HepG2 (cell line): ENCODE results near the gene HAPLN3. TPM values are rescaled to one million over a fixed set of nuclear protein-coding genes. Genes with fewer than 3 reads are reported as not detected.

ENCODE experiments used
- ATAC-seq: fragments of 200-7000 bp; cut with Tn5 transposase; 3 replicates; pipeline ENCODE4 v1.9.1; 2020; ENCODE audit warnings: mild to moderate bottlenecking, moderate library complexity
- BruUV-seq: library from RNA; stranded (reverse); fragments of 400-500 nt; replicated peaks from 2 replicates; lab custom pipeline; 2021; lab: Mats Ljungman, UMichigan
- CTCF ChIA-PET: fragments of 300-600 bp; formaldehyde crosslinking; extraction: SDS; loops from one replicate; lab custom pipeline; 2021; ENCODE audit warnings: low total read pairs, inconsistent platforms, low intra/inter-chr PET ratio; lab: Yijun Ruan, JAX
- POLR2A ChIA-PET: fragments of 350-600 bp; sonication (Branson Sonifier 250); formaldehyde crosslinking; loops from one replicate; lab custom pipeline; 2020; ENCODE audit warnings: antibody characterized with exemption, inconsistent platforms; lab: Yijun Ruan, JAX
- DNase-seq: peaks from one replicate; pipeline ENCODE4 v3.0.0-alpha.2; 2015; ENCODE audit warnings: low spot score
- FAIRE-seq: peaks from 3 replicates; lab custom pipeline; 2011; peaks lifted over from hg19 to GRCh38; lab: Jason Lieb, UNC
- H2AFZ ChIP-seq: one replicate; pipeline ENCODE4 v1.6.1; 2011; ENCODE audit warnings: low read length, inconsistent platforms
- H3K27ac ChIP-seq: fragments of 300-600 bp; 3 replicates; pipeline ENCODE4 v1.8.0; 2011; ENCODE audit warnings: mixed run types, mild to moderate bottlenecking, mixed read lengths, low read length, inconsistent platforms; ENCODE audit not compliant: insufficient read depth; ENCODE audit errors: extremely low read length
- H3K27me3 ChIP-seq, 2 experiments: fragments of 200-600 bp in 1 of 2; 2 replicates in 1 of 2; 3 replicates in 1 of 2; pipeline versions ENCODE4 v1.6.0 to v1.8.0; 2011; ENCODE audit warnings: low read length in 2 of 2, mild to moderate bottlenecking in 2 of 2, moderate library complexity in 2 of 2, inconsistent platforms in 1 of 2; ENCODE audit not compliant: insufficient read depth in 2 of 2, control insufficient read depth in 1 of 2
- H3K36me3 ChIP-seq, 2 experiments: fragments of 200-600 bp in 1 of 2; replicated peaks in 1 of 2; 2 replicates in 1 of 2; 3 replicates in 1 of 2; pipeline versions ENCODE4 v1.5.1 to v1.8.0; 2011; ENCODE audit warnings: low read length in 2 of 2, inconsistent platforms in 1 of 2; ENCODE audit not compliant: insufficient read depth in 2 of 2, control insufficient read depth in 1 of 2
- H3K4me1 ChIP-seq: 2 replicates; pipeline ENCODE4 v1.5.1; 2012; ENCODE audit warnings: low read length, inconsistent platforms; ENCODE audit not compliant: insufficient read depth
- H3K4me2 ChIP-seq: 2 replicates; pipeline ENCODE4 v1.6.0; 2011; ENCODE audit warnings: low read depth, low read length, inconsistent platforms
- H3K4me3 ChIP-seq, 3 experiments: fragments of 200-600 bp in 1 of 3; sonication (generic), shearing (Covaris generic) in 1 of 3; replicated peaks in 1 of 3; 2 replicates each; pipeline ENCODE4 v1.5.1; 2011 to 2016; ENCODE audit warnings: low read length in 3 of 3, inconsistent platforms in 2 of 3, low read depth in 2 of 3, mild to moderate bottlenecking in 2 of 3, control low read depth in 1 of 3, mixed read lengths in 1 of 3; ENCODE audit not compliant: insufficient read depth in 1 of 3
- H3K79me2 ChIP-seq: one replicate; pipeline ENCODE4 v1.6.1; 2011; ENCODE audit warnings: low read length, inconsistent platforms; ENCODE audit not compliant: insufficient read depth
- H3K9ac ChIP-seq: 2 replicates; pipeline ENCODE4 v1.6.0; 2011; ENCODE audit warnings: mild to moderate bottlenecking, low read depth, low read length, inconsistent platforms; ENCODE audit not compliant: insufficient read depth
- H3K9me3 ChIP-seq: 2 replicates; pipeline ENCODE4 v1.5.1; 2012; ENCODE audit warnings: mild to moderate bottlenecking, low read length
- H4K20me1 ChIP-seq: 2 replicates; pipeline ENCODE4 v1.6.0; 2011; ENCODE audit warnings: inconsistent platforms, mild to moderate bottlenecking, low read length, moderate library complexity; ENCODE audit not compliant: insufficient read depth
- CBX1 ChIP-seq: IDR thresholded peaks from one replicate; pipeline ENCODE4 v1.6.1; 2016; ENCODE audit warnings: antibody characterized with exemption, low read depth
- TRAFD1 ChIP-seq: sonication (generic); formaldehyde crosslinking; IDR thresholded peaks from 2 replicates; pipeline ENCODE4 v1.5.1; 2020; ENCODE audit warnings: missing genetic modification reagents, mild to moderate bottlenecking, borderline replicate concordance
- ZBTB7A ChIP-seq: sonication (generic); formaldehyde crosslinking; IDR thresholded peaks from 2 replicates; pipeline ENCODE4 v1.8.0; 2022; ENCODE audit warnings: mild to moderate bottlenecking, missing genetic modification reagents
- WGBS: methylation state at CpG from one replicate; pipeline ENCODE4 v1.1.6; 2017; ENCODE audit warnings: low lambda C conversion rate; 5-methylcytosine and 5-hydroxymethylcytosine counted together
- in situ Hi-C: cut with HindIII; loops from 2 replicates; pipeline ENCODE4 v1.10.0; 2017; ENCODE audit warnings: low pct_unique_long_range_greater_than_20kb; ENCODE audit not compliant: extremely low pct_ligation_motif_present
- intact Hi-C: fragments of 100-400 bp; cut with micrococcal nuclease; formaldehyde crosslinking; loops from one replicate; pipeline ENCODE4 v1.10.0; 2022; ENCODE audit not compliant: unreplicated experiment
- polyA plus RNA-seq, 8 experiments: library from polyadenylated mRNA; depleted of rRNA in 3 of 8; stranded (reverse) in 7 of 8; unstranded in 1 of 8; fragments of >200 nt; fragmentation: Illumina TruSeq in 4 of 8; extraction: Trizol in 4 of 8; gene quantifications; 2 replicates each; pipeline versions ENCODE4 v1.2.1 to v1.2.3, GENCODE V29; 2011 to 2016; ENCODE audit warnings: low read depth in 4 of 8, missing spikeins in 1 of 8, mixed read lengths in 1 of 8; ENCODE audit not compliant: insufficient read depth in 1 of 8
- total RNA-seq, 5 experiments: library from RNA; depleted of rRNA; stranded (reverse); fragments of >200 nt; fragmentation: Illumina TruSeq; extraction: Trizol; gene quantifications; 2 replicates each; pipeline ENCODE4 v1.2.3, GENCODE V29; 2016; ENCODE audit warnings: low read depth in 1 of 5
- TF ChIP-seq, protein P1 (sequence below): IDR thresholded peaks from 2 replicates; pipeline ENCODE4 v1.6.1; 2016; ENCODE audit warnings: low read depth, missing genetic modification reagents, missing compliant biosample characterization
- TF ChIP-seq, protein P2 (sequence below), 2 experiments: sonication (generic) in 1 of 2; formaldehyde crosslinking in 1 of 2; IDR thresholded peaks; 2 replicates each; pipeline versions ENCODE4 v1.5.1 to v1.6.1; 2011 to 2020; ENCODE audit warnings: borderline replicate concordance in 1 of 2, low read depth in 1 of 2, low read length in 1 of 2, mild to moderate bottlenecking in 1 of 2, missing genetic modification reagents in 1 of 2, moderate library complexity in 1 of 2

Gene HAPLN3
- total and polyA plus RNA-seq, 2 of the 13 experiments (the other 11 are each of a cell fraction or from before 2014, with no cell fraction given) = 0.09 TPM; not detected in 1

- TF ChIP-seq, protein P1, sequence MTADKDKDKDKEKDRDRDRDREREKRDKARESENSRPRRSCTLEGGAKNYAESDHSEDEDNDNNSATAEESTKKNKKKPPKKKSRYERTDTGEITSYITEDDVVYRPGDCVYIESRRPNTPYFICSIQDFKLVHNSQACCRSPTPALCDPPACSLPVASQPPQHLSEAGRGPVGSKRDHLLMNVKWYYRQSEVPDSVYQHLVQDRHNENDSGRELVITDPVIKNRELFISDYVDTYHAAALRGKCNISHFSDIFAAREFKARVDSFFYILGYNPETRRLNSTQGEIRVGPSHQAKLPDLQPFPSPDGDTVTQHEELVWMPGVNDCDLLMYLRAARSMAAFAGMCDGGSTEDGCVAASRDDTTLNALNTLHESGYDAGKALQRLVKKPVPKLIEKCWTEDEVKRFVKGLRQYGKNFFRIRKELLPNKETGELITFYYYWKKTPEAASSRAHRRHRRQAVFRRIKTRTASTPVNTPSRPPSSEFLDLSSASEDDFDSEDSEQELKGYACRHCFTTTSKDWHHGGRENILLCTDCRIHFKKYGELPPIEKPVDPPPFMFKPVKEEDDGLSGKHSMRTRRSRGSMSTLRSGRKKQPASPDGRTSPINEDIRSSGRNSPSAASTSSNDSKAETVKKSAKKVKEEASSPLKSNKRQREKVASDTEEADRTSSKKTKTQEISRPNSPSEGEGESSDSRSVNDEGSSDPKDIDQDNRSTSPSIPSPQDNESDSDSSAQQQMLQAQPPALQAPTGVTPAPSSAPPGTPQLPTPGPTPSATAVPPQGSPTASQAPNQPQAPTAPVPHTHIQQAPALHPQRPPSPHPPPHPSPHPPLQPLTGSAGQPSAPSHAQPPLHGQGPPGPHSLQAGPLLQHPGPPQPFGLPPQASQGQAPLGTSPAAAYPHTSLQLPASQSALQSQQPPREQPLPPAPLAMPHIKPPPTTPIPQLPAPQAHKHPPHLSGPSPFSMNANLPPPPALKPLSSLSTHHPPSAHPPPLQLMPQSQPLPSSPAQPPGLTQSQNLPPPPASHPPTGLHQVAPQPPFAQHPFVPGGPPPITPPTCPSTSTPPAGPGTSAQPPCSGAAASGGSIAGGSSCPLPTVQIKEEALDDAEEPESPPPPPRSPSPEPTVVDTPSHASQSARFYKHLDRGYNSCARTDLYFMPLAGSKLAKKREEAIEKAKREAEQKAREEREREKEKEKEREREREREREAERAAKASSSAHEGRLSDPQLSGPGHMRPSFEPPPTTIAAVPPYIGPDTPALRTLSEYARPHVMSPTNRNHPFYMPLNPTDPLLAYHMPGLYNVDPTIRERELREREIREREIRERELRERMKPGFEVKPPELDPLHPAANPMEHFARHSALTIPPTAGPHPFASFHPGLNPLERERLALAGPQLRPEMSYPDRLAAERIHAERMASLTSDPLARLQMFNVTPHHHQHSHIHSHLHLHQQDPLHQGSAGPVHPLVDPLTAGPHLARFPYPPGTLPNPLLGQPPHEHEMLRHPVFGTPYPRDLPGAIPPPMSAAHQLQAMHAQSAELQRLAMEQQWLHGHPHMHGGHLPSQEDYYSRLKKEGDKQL (CRISPR knock-in tag) = no peak
Observed at GRCh38 chr15:88848203-88848602, 47.1 kb downstream of the HAPLN3 start (continued).

DNA sequence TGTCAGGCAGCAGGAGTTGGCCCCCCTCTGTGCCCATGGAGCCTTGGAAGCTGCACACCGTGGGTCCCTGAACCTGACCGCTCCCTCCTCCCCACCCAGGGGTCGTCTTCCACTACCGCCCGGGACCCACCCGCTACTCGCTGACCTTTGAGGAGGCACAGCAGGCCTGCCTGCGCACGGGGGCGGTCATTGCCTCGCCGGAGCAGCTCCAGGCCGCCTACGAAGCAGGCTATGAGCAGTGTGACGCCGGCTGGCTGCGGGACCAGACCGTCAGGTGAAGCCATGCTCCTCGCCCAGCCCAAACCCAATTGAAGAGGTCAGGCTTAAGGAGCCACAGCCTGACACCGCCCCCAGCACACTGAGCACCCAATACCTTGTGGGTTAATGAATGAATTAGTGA is 48.2 kb downstream of the HAPLN3 start:
- TF ChIP-seq, protein P2, sequence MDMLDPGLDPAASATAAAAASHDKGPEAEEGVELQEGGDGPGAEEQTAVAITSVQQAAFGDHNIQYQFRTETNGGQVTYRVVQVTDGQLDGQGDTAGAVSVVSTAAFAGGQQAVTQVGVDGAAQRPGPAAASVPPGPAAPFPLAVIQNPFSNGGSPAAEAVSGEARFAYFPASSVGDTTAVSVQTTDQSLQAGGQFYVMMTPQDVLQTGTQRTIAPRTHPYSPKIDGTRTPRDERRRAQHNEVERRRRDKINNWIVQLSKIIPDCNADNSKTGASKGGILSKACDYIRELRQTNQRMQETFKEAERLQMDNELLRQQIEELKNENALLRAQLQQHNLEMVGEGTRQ (IDR thresholded peaks at IDR 0.05; ENCODE audit: low read depth, low read length) = no peak
- TF ChIP-seq, protein P2 (CRISPR knock-in tag; IDR thresholded peaks at IDR 0.05; ENCODE audit: borderline replicate concordance) = no peak
- no peak for TF ChIP-seq CBX1
- TF ChIP-seq TRAFD1 (CRISPR knock-in tag) = no peak
- TF ChIP-seq ZBTB7A (CRISPR knock-in tag) = no peak
- TF ChIP-seq, all 625 proteins: peak for 0
- intact Hi-C loops (no loop called here), in situ Hi-C loops (no loop called here)
- H3K27me3 ChIP-seq = peaks cover 1 to 31% of the 10 kb centered on the region in 2 experiments; a peak in 3 of 5 replicates
- H3K4me1 ChIP-seq = no peaks in the 10 kb centered on the region
- H4K20me1 ChIP-seq = no peaks in the 10 kb centered on the region
- WGBS = 32% methylated on average over 5 of the region's 20 CpGs
- H3K79me2 ChIP-seq = no peaks in the 10 kb centered on the region
- H3K4me3 ChIP-seq = no peak overlapping the region
- H3K4me2 ChIP-seq = no peak overlapping the region
- H3K9me3 ChIP-seq = no peaks in the 10 kb centered on the region
- no peak overlapping the region for H3K9ac ChIP-seq
- FAIRE-seq (no peak), DNase-seq (no peak), ATAC-seq (no peak; the same call in 2 of the 3 replicates)
- ChIA-PET POLR2A (no interaction called here), CTCF (no interaction called here)
- no peak overlapping the region for H2AFZ ChIP-seq
- H3K27ac ChIP-seq = no peak overlapping the region
- no peaks in the 10 kb centered on the region for H3K36me3 ChIP-seq
- BruUV-seq = no TSS peak
